Astrocyte of the cerebellum (primary cell): ENCODE measurements around the gene LRRC3C.
"Not testable (repeated sequence)": the region's sequence is repeated elsewhere in the genome, so short reads cannot be mapped to it uniquely, and the experiment has no call there.

Experiments used
- DNase-seq: peaks from one replicate; pipeline ENCODE4 v3.0.0-alpha.2; 2011; ENCODE audit warnings: low read depth
- H3K4me3 ChIP-seq: 2 replicates; pipeline ENCODE4 v1.5.1; 2011; ENCODE audit warnings: mild to moderate bottlenecking, low read depth, low read length, moderate library complexity
- CTCF ChIP-seq: IDR thresholded peaks from 2 replicates; pipeline ENCODE4 v1.5.1; 2012; ENCODE audit warnings: low read length, low read depth, moderate library complexity, mild to moderate bottlenecking; ENCODE audit errors: missing control alignments
- in situ Hi-C: cut with HindIII; loops from 2 replicates; pipeline ENCODE4 v1.10.0; 2017; ENCODE audit warnings: low sequenced_read_pairs

Gene LRRC3C

GRCh38 chr17:39938140-39938869 lies 10.8 kb downstream of the LRRC3C start:
- TF ChIP-seq CTCF: no peak
- H3K4me3 ChIP-seq: no peak overlapping the region
- no peak for DNase-seq
- in situ Hi-C loops: no loop called here

GRCh38 chr17:39939106-39939505 lies 11.6 kb downstream of the LRRC3C start:
- H3K4me3 ChIP-seq: no peak overlapping the region
- DNase-seq: no peak
- no peak for TF ChIP-seq CTCF
- in situ Hi-C loops: no loop called here

- H3K4me3 ChIP-seq: no peak overlapping the region
- DNase-seq: no peak
- in situ Hi-C loops: no loop called here
- peak; percentile 70 for TF ChIP-seq CTCF
Observed at GRCh38 chr17:39939588-39940419, 12.3 kb downstream of the LRRC3C start.

GRCh38 chr17:39943702-39944392 lies 16.3 kb downstream of the LRRC3C start:
- no peak for TF ChIP-seq CTCF
- no peak overlapping the region for H3K4me3 ChIP-seq
- in situ Hi-C loops: no loop called here
- no peak for DNase-seq

GRCh38 chr17:39944393-39944711 lies 16.8 kb downstream of the LRRC3C start:
- TF ChIP-seq CTCF: no peak
- no peak for DNase-seq
- no peak overlapping the region for H3K4me3 ChIP-seq
- in situ Hi-C loops: no loop called here

GRCh38 chr17:39946551-39947330 lies 19.2 kb downstream of the LRRC3C start:
- DNase-seq: no peak
- no peak for TF ChIP-seq CTCF
- in situ Hi-C loops: no loop called here
- no peak overlapping the region for H3K4me3 ChIP-seq

GRCh38 chr17:39948489-39948828 lies 20.9 kb downstream of the LRRC3C start:
- DNase-seq, in situ Hi-C loops: not testable (repeated sequence)

More at GRCh38 chr17:39948489-39948828, 20.9 kb downstream of the LRRC3C start:
- H3K4me3 ChIP-seq: not testable (repeated sequence)
